Measurements from ENCODE around the gene AASDH.
"Not testable (repeated sequence)": the region's sequence is repeated elsewhere in the genome, so short reads cannot be mapped to it uniquely, and the experiment has no call there.

Gene AASDH

DNA sequence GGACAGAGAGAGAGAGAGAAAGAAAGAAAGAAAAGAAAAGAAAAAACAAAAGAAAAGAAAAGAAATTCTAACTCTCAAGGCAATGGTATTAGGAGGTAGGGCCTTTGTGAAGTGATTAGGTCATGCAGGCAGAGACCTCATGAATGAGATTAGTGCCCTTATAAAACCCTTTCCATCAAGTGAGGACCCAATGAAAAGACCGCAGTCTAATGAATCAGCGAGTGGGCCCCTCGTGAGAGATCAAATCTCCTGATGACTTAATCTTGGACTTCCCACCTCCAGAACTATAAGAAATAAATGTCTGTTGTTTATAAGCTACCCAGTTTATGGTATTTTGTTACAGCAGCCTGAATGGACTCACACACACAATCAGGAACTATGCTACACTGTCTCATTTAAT lies 16.9 kb downstream of the AASDH start:
- Histone ChIP-seq H3K4me1 (ENCODE audit: control insufficient read depth in 5 of 5, insufficient read depth in 5 of 5, low read length in 5 of 5) (peaks cover 0 to 5% (median 0%) of the 10 kb centered on the region in 5 donors), H3K27ac (ENCODE audit: low read depth, low read length) (no peak overlapping the region), H3K4me3 (ENCODE audit: low read depth in 1 of 5, low read length in 5 of 5) (no peak overlapping the region), H3K9ac (ENCODE audit: low read length in 5 of 5) (no peak overlapping the region), H3K27me3 (ENCODE audit: control insufficient read depth in 5 of 5, insufficient read depth in 4 of 5, low read length in 5 of 5) (no peaks in the 10 kb centered on the region), H3K9me3 (ENCODE audit: control insufficient read depth in 5 of 5, low read length in 5 of 5) (no peaks in the 10 kb centered on the region), H3K36me3 (ENCODE audit: control insufficient read depth in 5 of 5, insufficient read depth in 5 of 5, low read length in 5 of 5) (peaks cover 7 to 16% (median 8%) of the 10 kb centered on the region in 5 donors)

DNA sequence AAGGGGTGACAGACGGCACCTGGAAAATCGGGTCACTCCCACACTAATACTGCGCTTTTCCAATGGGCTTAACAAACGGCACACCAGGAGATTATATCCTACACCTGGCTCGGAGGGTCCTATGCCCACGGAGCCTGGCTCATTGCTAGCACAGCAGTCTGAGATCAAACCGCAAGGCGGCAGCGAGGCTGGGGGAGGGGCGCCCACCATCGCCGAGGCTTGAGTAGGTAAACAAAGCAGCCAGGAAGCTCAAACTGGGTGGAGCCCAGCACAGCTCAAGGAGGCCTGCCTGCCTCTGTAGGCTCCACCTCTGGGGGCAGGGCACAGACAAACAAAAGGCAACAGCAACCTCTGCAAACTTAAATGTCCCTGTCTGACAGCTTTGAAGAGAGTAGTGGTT lies 24.3 kb downstream of the AASDH start:
- H3K27me3 ChIP-seq (ENCODE audit: control insufficient read depth in 5 of 5, insufficient read depth in 4 of 5, low read length in 5 of 5); H3K36me3 ChIP-seq (ENCODE audit: control insufficient read depth in 5 of 5, insufficient read depth in 5 of 5, low read length in 5 of 5); H3K27ac ChIP-seq (ENCODE audit: low read depth, low read length); H3K9ac ChIP-seq (ENCODE audit: low read length in 5 of 5); H3K4me1 ChIP-seq (ENCODE audit: control insufficient read depth in 5 of 5, insufficient read depth in 5 of 5, low read length in 5 of 5); H3K9me3 ChIP-seq (ENCODE audit: control insufficient read depth in 5 of 5, low read length in 5 of 5); H3K4me3 ChIP-seq (ENCODE audit: low read depth in 1 of 5, low read length in 5 of 5): not testable (repeated sequence)

DNA sequence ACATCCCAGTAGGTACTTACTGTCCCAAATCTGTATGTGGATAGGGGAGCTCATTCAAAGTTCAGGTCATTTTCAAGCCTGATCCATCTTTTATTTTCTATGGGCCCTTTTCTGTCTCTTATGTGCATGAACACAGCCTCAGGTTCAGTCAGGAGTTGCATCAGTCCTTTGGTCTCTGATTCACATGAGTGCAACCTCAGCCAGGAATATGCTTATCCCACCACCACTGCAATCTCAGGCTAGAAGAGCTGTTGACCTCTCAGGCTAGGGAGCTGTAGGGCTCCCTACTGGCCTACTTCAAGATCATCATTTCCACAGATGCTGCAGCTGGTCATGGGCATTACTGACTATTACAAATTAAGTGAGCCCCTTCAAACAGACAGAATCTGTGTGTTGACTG lies 27.2 kb downstream of the AASDH start:
- Histone ChIP-seq H3K27ac (ENCODE audit: low read depth, low read length) (no peak overlapping the region), H3K27me3 (ENCODE audit: control insufficient read depth in 5 of 5, insufficient read depth in 4 of 5, low read length in 5 of 5) (no peaks in the 10 kb centered on the region), H3K9me3 (ENCODE audit: control insufficient read depth in 5 of 5, low read length in 5 of 5) (no peaks in the 10 kb centered on the region), H3K9ac (ENCODE audit: low read length in 5 of 5) (no peak overlapping the region), H3K36me3 (ENCODE audit: control insufficient read depth in 5 of 5, insufficient read depth in 5 of 5, low read length in 5 of 5) (peaks cover 9 to 17% (median 14%) of the 10 kb centered on the region in 5 donors), H3K4me3 (ENCODE audit: low read depth in 1 of 5, low read length in 5 of 5) (no peak overlapping the region), H3K4me1 (ENCODE audit: control insufficient read depth in 5 of 5, insufficient read depth in 5 of 5, low read length in 5 of 5) (no peaks in the 10 kb centered on the region)

DNA sequence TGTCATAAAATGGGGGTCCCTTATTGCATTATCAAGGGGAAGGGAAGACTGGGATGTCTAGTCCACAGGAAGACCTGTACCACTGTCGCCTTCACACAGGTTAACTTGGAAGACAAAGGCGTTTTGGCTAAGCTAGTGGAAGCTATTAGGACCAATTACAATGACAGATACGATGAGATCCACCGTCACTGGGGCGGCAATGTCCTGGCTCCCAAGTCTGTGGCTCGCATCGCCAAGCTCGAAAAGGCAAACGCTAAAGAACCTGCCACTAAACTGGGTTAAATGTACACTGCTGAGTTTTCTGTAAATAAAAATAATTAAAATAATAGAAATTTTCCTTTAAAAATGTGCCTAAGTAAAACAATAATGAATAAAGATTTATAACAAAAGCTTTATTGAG lies 30.6 kb downstream of the AASDH start:
- H3K4me3 ChIP-seq (ENCODE audit: low read depth in 1 of 5, low read length in 5 of 5): no peak overlapping the region
- no peaks in the 10 kb centered on the region for H3K9me3 ChIP-seq (ENCODE audit: control insufficient read depth in 5 of 5, low read length in 5 of 5)
- H3K36me3 ChIP-seq (ENCODE audit: control insufficient read depth in 5 of 5, insufficient read depth in 5 of 5, low read length in 5 of 5): peaks cover 12 to 30% (median 23%) of the 10 kb centered on the region in 5 donors
- H3K27me3 ChIP-seq (ENCODE audit: control insufficient read depth in 5 of 5, insufficient read depth in 4 of 5, low read length in 5 of 5): no peaks in the 10 kb centered on the region
- no peaks in the 10 kb centered on the region for H3K4me1 ChIP-seq (ENCODE audit: control insufficient read depth in 5 of 5, insufficient read depth in 5 of 5, low read length in 5 of 5)
- no peak overlapping the region for H3K27ac ChIP-seq (ENCODE audit: low read depth, low read length)
- H3K9ac ChIP-seq (ENCODE audit: low read length in 5 of 5): no peak overlapping the region

DNA sequence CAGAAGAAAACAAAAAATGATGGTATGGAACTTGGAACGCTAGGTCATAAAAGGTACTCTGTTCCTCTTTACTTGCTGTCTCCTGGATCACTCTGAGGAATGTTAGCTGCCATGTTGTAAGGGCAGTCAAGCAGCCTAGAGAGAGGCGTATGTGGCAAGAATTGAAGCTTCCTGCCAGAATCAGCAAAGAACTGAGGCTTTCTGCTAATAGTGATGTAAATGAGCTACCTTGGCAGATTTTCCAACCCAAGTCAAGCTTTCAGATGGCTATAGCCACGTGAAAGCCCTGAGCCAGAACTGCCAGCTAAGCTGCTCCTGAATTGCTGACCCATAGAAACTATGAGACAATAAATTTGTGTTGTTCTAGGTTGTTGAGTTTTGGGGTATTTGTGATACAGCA lies 38.7 kb downstream of the AASDH start:
- Histone ChIP-seq H3K9ac (ENCODE audit: low read length in 5 of 5) (no peak overlapping the region), H3K9me3 (ENCODE audit: control insufficient read depth in 5 of 5, low read length in 5 of 5) (no peaks in the 10 kb centered on the region), H3K4me1 (ENCODE audit: control insufficient read depth in 5 of 5, insufficient read depth in 5 of 5, low read length in 5 of 5) (no peaks in the 10 kb centered on the region), H3K27ac (ENCODE audit: low read depth, low read length) (no peak overlapping the region), H3K36me3 (ENCODE audit: control insufficient read depth in 5 of 5, insufficient read depth in 5 of 5, low read length in 5 of 5) (peaks cover 16 to 40% (median 24%) of the 10 kb centered on the region in 5 donors), H3K4me3 (ENCODE audit: low read depth in 1 of 5, low read length in 5 of 5) (no peak overlapping the region), H3K27me3 (ENCODE audit: control insufficient read depth in 5 of 5, insufficient read depth in 4 of 5, low read length in 5 of 5) (no peaks in the 10 kb centered on the region)

DNA sequence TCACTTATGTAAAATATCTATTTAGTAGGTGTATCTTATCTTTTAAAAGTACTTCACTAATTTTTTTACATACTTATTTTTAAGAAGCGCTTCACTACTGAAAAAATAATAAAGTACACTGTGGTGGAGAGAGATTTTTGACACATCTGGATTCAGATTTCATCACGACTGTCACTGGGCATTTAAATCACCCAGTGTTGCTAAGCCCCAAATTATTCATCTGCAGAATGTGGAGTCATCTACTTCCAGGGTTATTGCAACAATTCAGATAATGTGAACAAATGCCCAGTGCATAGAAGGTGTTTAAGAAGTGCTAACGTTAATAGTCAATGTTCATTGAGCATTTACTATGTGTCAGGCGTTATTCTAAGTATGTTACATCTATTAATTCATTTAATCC lies 41.8 kb downstream of the AASDH start:
- H3K4me1 ChIP-seq (ENCODE audit: control insufficient read depth in 5 of 5, insufficient read depth in 5 of 5, low read length in 5 of 5): no peaks in the 10 kb centered on the region
- no peak overlapping the region for H3K9ac ChIP-seq (ENCODE audit: low read length in 5 of 5)
- no peaks in the 10 kb centered on the region for H3K9me3 ChIP-seq (ENCODE audit: control insufficient read depth in 5 of 5, low read length in 5 of 5)
- H3K36me3 ChIP-seq (ENCODE audit: control insufficient read depth in 5 of 5, insufficient read depth in 5 of 5, low read length in 5 of 5): peaks cover 15 to 37% (median 20%) of the 10 kb centered on the region in 5 donors
- H3K27ac ChIP-seq (ENCODE audit: low read depth, low read length): no peak overlapping the region
- H3K4me3 ChIP-seq (ENCODE audit: low read depth in 1 of 5, low read length in 5 of 5): no peak overlapping the region
- no peaks in the 10 kb centered on the region for H3K27me3 ChIP-seq (ENCODE audit: control insufficient read depth in 5 of 5, insufficient read depth in 4 of 5, low read length in 5 of 5)

DNA sequence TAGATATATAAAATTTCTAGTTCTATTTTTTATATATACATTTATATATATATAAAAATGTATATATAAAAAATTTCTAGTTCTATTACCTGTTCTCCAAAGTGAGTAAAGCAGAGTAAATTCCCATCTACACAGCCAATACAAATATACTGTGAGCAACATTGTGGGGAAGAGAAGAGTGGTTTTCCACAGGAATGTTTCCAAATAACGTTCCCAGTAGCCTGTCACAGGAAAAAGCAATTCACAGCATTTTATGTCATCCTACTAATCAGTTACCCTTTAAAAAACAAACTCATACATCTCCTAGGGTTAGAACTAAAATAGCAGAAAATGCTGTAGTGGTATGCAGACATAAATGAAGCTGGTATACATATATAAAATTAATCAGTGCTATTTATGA lies 44.5 kb downstream of the AASDH start:
- Histone ChIP-seq H3K9ac (ENCODE audit: low read length in 5 of 5) (no peak overlapping the region), H3K9me3 (ENCODE audit: control insufficient read depth in 5 of 5, low read length in 5 of 5) (no peaks in the 10 kb centered on the region), H3K4me3 (ENCODE audit: low read depth in 1 of 5, low read length in 5 of 5) (no peak overlapping the region), H3K27ac (ENCODE audit: low read depth, low read length) (no peak overlapping the region), H3K27me3 (ENCODE audit: control insufficient read depth in 5 of 5, insufficient read depth in 4 of 5, low read length in 5 of 5) (no peaks in the 10 kb centered on the region), H3K4me1 (ENCODE audit: control insufficient read depth in 5 of 5, insufficient read depth in 5 of 5, low read length in 5 of 5) (no peaks in the 10 kb centered on the region), H3K36me3 (ENCODE audit: control insufficient read depth in 5 of 5, insufficient read depth in 5 of 5, low read length in 5 of 5) (peaks cover 0 to 17% (median 3%) of the 10 kb centered on the region in 5 donors)

DNA sequence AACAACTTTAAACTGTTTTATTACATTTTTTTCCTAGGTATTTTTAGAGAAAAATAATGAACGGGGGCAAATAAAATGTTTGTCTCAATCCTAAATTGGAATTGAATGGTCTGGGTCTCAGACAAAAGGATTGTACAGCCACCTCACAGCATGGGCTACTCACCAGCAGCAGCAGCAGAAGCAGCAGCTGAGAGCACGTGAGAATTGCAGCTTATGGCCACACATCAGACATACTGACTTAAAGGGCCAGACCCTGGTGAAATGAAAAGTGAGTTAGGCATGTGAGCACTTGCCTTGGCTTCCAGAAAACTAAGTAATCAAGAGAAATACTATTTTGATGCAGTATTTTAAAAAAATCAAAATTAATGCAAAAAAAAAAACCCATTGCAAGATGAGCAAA lies 56.6 kb downstream of the AASDH start:
- no peaks in the 10 kb centered on the region for H3K27me3 ChIP-seq (ENCODE audit: control insufficient read depth in 5 of 5, insufficient read depth in 4 of 5, low read length in 5 of 5)
- H3K4me3 ChIP-seq (ENCODE audit: low read depth in 1 of 5, low read length in 5 of 5): no peak overlapping the region
- H3K9me3 ChIP-seq (ENCODE audit: control insufficient read depth in 5 of 5, low read length in 5 of 5): no peaks in the 10 kb centered on the region
- no peak overlapping the region for H3K27ac ChIP-seq (ENCODE audit: low read depth, low read length)
- peaks cover 0 to 10% (median 0%) of the 10 kb centered on the region in 5 donors for H3K4me1 ChIP-seq (ENCODE audit: control insufficient read depth in 5 of 5, insufficient read depth in 5 of 5, low read length in 5 of 5)
- no peaks in the 10 kb centered on the region for H3K36me3 ChIP-seq (ENCODE audit: control insufficient read depth in 5 of 5, insufficient read depth in 5 of 5, low read length in 5 of 5)
- H3K9ac ChIP-seq (ENCODE audit: low read length in 5 of 5): no peak overlapping the region

DNA sequence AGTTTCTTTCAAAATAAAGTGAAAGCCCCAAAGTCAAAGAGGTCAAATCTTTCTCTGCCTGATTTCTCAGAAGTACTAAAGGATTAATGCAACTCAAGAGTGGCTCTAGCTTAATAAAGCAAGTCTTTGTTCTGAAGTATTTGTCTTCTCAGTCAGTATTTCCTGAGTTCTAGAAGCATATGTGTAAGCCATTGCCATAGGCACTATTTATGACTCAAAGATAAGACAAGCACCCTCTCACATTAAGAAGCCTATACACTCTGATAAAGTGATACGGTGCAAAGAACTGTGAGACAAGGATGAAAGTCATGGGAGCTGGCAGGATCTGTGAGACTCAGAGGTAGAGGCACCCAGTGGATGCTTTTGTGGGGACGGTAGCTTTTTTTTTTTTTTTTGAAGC lies 60.9 kb downstream of the AASDH start:
- Histone ChIP-seq H3K27me3 (ENCODE audit: control insufficient read depth in 5 of 5, insufficient read depth in 4 of 5, low read length in 5 of 5) (no peaks in the 10 kb centered on the region), H3K9ac (ENCODE audit: low read length in 5 of 5) (no peak overlapping the region), H3K27ac (ENCODE audit: low read depth, low read length) (no peak overlapping the region), H3K4me1 (ENCODE audit: control insufficient read depth in 5 of 5, insufficient read depth in 5 of 5, low read length in 5 of 5) (peaks cover 0 to 10% (median 0%) of the 10 kb centered on the region in 5 donors), H3K4me3 (ENCODE audit: low read depth in 1 of 5, low read length in 5 of 5) (no peak overlapping the region), H3K36me3 (ENCODE audit: control insufficient read depth in 5 of 5, insufficient read depth in 5 of 5, low read length in 5 of 5) (no peaks in the 10 kb centered on the region), H3K9me3 (ENCODE audit: control insufficient read depth in 5 of 5, low read length in 5 of 5) (no peaks in the 10 kb centered on the region)

DNA sequence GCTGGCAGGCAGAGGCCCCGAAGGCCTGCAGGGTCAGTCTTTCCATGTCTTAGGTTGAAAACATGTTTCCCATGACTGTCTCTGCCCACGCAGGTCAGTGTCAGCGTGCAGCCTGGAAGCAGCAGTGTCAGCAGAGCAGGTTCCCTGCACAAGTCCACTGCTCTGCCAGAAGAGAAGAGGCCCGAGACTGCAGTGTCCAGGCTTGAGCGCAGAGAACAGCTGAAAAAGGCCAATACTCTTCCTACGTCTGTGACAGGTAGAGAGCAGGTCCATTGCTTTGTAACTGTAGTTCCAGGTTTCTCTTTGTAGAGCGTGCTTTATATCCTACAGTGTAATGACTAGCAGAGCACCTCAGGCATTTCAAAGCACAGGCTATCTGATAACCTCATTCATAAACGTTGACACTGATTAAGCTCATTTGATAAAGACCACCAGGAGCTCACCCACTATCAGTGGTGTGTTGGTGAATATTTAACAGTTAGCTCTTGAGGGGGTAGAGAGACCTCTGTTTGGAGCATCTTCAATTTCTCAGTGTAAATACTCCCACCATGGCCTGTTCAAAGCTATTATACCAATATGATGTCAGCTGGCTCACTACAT lies 63.2 kb downstream of the AASDH start:
- peaks cover 0 to 10% (median 0%) of the 10 kb centered on the region in 5 donors for H3K4me1 ChIP-seq (ENCODE audit: control insufficient read depth in 5 of 5, insufficient read depth in 5 of 5, low read length in 5 of 5)
- H3K27ac ChIP-seq (ENCODE audit: low read depth, low read length): no peak overlapping the region
- no peak overlapping the region for H3K4me3 ChIP-seq (ENCODE audit: low read depth in 1 of 5, low read length in 5 of 5)
- no peaks in the 10 kb centered on the region for H3K27me3 ChIP-seq (ENCODE audit: control insufficient read depth in 5 of 5, insufficient read depth in 4 of 5, low read length in 5 of 5)
- H3K36me3 ChIP-seq (ENCODE audit: control insufficient read depth in 5 of 5, insufficient read depth in 5 of 5, low read length in 5 of 5): no peaks in the 10 kb centered on the region
- H3K9me3 ChIP-seq (ENCODE audit: control insufficient read depth in 5 of 5, low read length in 5 of 5): no peaks in the 10 kb centered on the region
- no peak overlapping the region for H3K9ac ChIP-seq (ENCODE audit: low read length in 5 of 5)

DNA sequence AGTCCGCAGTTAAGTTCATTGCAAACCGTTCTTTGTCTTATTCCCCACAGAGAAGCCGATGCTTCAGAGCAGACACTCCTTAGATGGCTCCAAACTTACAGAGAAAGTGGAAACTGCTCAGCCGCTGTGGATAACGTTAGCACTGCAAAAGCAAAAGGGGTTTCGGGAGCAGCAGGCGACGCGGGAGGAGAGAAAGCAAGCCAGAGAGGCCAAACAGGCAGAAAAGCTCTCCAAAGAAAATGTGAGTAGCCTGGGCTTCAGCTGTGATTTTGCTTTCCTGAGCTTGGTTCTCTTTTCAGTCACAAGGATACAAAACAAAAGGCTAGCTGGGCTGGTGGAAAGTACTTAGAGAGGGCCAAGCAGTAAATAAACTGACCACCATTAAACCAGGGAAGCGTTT lies 64.0 kb downstream of the AASDH start:
- H3K27ac ChIP-seq (ENCODE audit: low read depth, low read length): no peak overlapping the region
- no peaks in the 10 kb centered on the region for H3K9me3 ChIP-seq (ENCODE audit: control insufficient read depth in 5 of 5, low read length in 5 of 5)
- H3K36me3 ChIP-seq (ENCODE audit: control insufficient read depth in 5 of 5, insufficient read depth in 5 of 5, low read length in 5 of 5): no peaks in the 10 kb centered on the region
- no peaks in the 10 kb centered on the region for H3K27me3 ChIP-seq (ENCODE audit: control insufficient read depth in 5 of 5, insufficient read depth in 4 of 5, low read length in 5 of 5)
- no peak overlapping the region for H3K9ac ChIP-seq (ENCODE audit: low read length in 5 of 5)
- no peak overlapping the region for H3K4me3 ChIP-seq (ENCODE audit: low read depth in 1 of 5, low read length in 5 of 5)
- peaks cover 0 to 2% (median 0%) of the 10 kb centered on the region in 5 donors for H3K4me1 ChIP-seq (ENCODE audit: control insufficient read depth in 5 of 5, insufficient read depth in 5 of 5, low read length in 5 of 5)

All from subcutaneous abdominal adipose tissue (tissue), 5 donors.